Mucosa of rectum (tissue), 2 donors: ENCODE data around the gene GJB6.

Experiments used
- H3K27ac ChIP-seq, 2 donors: one replicate each; pipeline ENCODE4 v1.7.0; 2013; ENCODE audit warnings: inconsistent platforms in 2 of 2, low read depth in 2 of 2, low read length in 2 of 2
- H3K27me3 ChIP-seq, 2 donors: one replicate each; pipeline ENCODE4 v1.7.0; 2013; ENCODE audit warnings: low read length in 2 of 2; ENCODE audit not compliant: control insufficient read depth in 2 of 2, insufficient read depth in 2 of 2
- H3K36me3 ChIP-seq, 2 donors: one replicate each; pipeline ENCODE4 v1.7.0; 2013; ENCODE audit warnings: low read length in 2 of 2; ENCODE audit not compliant: control insufficient read depth in 2 of 2, insufficient read depth in 2 of 2
- H3K4me1 ChIP-seq, 2 donors: one replicate each; pipeline ENCODE4 v1.7.0; 2013; ENCODE audit warnings: low read length in 2 of 2, mild to moderate bottlenecking in 1 of 2; ENCODE audit not compliant: control insufficient read depth in 2 of 2, insufficient read depth in 2 of 2
- H3K4me3 ChIP-seq, 2 donors: one replicate each; pipeline ENCODE4 v1.7.0; 2013; ENCODE audit warnings: low read length in 2 of 2
- H3K9ac ChIP-seq, 2 donors: one replicate each; pipeline ENCODE4 v1.7.0; 2013; ENCODE audit warnings: low read length in 2 of 2, low read depth in 1 of 2, mild to moderate bottlenecking in 1 of 2
- H3K9me3 ChIP-seq, 2 donors: one replicate each; pipeline ENCODE4 v1.7.0; 2013; ENCODE audit warnings: low read length in 2 of 2; ENCODE audit not compliant: control insufficient read depth in 2 of 2
- donor health status: healthy.
- donor health status: Normal muscosa, but diverticular disease.

Gene GJB6

DNA sequence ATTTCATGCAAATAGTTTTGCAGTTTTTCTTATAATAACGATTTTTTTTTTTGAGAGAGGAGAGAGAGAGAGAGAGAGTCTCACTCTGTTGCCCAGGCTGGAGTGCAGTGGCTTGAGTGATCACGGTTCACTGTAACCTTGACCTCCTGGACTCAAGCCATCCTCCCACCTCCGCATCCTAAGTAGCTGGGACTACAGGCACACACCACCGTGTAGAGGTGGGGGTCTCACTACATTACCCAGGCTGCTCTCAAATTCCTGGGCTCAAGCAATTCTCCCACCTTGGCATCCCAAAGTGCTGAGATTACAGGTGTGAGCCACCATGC lies 26.8 kb upstream of the GJB6 start:
- Histone ChIP-seq H3K9me3 (no peaks in the 10 kb centered on the region), H3K27ac (no peak overlapping the region), H3K27me3 (no peaks in the 10 kb centered on the region), H3K4me3 (no peak overlapping the region), H3K9ac (no peak overlapping the region), H3K4me1 (no peaks in the 10 kb centered on the region), H3K36me3 (no peaks in the 10 kb centered on the region)

DNA sequence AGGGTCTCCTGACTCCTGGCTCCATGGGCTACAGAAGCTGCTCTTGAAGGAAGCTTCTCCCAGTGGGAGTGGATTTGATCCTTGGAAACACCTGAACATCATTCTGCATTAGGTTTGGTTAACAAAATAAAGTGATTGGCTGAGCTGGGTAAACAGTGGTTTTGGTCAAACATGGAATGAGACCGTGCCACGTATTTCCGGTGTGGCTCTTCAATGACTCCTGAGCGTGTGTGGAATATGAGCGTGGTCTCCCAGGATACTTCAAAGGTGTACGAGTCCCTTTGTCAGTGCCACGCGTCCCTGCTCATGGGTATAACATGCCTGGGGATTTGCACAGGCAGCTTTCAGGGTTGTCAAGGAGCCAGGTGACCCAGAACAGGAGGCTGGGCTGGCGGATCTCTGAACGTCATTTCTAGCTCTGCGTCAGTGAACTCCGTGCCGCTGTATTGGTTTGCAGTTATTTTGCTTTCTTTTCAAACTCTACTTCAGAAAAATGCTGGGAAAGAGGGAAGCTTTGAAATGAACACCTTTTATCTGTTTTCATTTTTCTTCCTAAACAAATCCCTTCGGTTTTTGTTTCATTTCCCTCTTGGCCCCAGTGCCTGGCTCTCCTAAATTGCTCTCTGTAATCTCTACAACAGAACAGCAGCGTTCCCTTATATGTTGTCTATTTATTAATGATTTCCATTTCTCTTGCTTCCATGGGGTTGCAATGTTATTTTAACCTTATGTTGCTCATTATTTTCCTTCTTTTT lies 26.3 kb upstream of the GJB6 start:
- no peak overlapping the region for H3K27ac ChIP-seq
- H3K36me3 ChIP-seq, result no peaks in the 10 kb centered on the region
- no peak overlapping the region for H3K4me3 ChIP-seq
- no peak overlapping the region for H3K9ac ChIP-seq
- H3K27me3 ChIP-seq, result no peaks in the 10 kb centered on the region
- no peaks in the 10 kb centered on the region for H3K4me1 ChIP-seq
- no peaks in the 10 kb centered on the region for H3K9me3 ChIP-seq

DNA sequence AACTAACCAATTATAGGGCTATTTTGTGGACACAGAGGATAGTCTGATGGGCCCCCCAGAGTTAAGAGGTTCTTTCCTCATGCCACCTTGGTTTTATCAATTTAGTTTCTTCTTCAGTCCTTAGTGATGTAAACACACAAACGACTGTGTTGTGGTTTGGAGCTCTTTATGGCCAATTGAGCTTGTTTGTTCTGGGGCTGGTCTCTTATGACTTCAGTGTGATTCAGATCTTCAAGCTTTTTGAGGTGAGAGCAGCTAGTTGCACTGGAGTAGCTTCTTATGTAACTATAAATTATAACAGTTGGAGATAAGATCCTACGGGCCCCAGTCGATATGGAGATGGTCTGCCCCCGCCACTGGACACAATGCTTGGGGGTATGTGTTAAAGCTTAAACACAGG lies 22.0 kb upstream of the GJB6 start:
- H3K9ac ChIP-seq, result no peak overlapping the region
- H3K27ac ChIP-seq, result no peak overlapping the region
- no peak overlapping the region for H3K4me3 ChIP-seq
- H3K36me3 ChIP-seq, result no peaks in the 10 kb centered on the region
- H3K9me3 ChIP-seq, result no peaks in the 10 kb centered on the region
- H3K4me1 ChIP-seq, result no peaks in the 10 kb centered on the region
- H3K27me3 ChIP-seq, result no peaks in the 10 kb centered on the region

DNA sequence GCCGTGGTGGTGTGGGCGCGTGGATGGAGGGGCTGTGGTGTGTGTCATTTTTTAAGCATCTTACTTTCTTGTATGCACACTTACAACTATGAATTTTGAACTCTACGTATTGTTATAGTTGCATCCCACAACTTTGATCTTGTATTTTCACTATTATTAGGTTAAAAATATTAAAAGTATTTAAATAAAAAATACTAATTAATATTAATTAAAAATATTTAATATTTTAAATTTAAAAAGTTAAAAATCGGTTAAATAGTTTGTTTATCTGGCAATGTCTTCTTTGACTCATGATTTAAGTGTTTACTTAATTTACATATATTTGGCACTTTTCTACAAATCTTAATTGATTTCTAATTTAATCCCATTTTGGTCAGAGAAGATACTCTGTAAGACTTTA lies 17.8 kb upstream of the GJB6 start:
- Histone ChIP-seq H3K9ac (no peak overlapping the region), H3K36me3 (no peaks in the 10 kb centered on the region), H3K27me3 (no peaks in the 10 kb centered on the region), H3K4me1 (no peaks in the 10 kb centered on the region), H3K9me3 (no peaks in the 10 kb centered on the region), H3K27ac (no peak overlapping the region), H3K4me3 (no peak overlapping the region)

DNA sequence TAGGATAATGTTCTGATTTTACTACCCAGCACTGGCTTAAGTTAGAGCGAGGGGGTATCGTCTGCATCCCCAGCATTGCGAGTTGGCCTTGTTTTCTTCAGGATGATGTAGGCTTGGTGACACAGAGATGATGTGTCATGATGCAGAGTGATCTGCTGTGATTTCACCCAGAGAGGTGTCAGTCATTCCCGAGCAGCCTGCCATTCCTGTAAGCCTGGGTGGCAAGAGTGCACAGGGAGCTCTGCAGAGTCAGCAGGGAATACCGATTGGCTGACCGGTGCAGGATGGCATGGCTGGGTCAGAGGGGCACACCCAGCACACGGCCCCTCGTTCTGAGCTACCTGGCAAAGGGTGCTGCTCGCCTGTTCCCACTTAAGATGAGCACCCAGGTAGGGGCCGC lies 15.8 kb upstream of the GJB6 start:
- Histone ChIP-seq H3K4me3 (no peak overlapping the region), H3K4me1 (no peaks in the 10 kb centered on the region), H3K27ac (no peak overlapping the region), H3K9me3 (no peaks in the 10 kb centered on the region), H3K27me3 (no peaks in the 10 kb centered on the region), H3K36me3 (no peaks in the 10 kb centered on the region), H3K9ac (no peak overlapping the region)

DNA sequence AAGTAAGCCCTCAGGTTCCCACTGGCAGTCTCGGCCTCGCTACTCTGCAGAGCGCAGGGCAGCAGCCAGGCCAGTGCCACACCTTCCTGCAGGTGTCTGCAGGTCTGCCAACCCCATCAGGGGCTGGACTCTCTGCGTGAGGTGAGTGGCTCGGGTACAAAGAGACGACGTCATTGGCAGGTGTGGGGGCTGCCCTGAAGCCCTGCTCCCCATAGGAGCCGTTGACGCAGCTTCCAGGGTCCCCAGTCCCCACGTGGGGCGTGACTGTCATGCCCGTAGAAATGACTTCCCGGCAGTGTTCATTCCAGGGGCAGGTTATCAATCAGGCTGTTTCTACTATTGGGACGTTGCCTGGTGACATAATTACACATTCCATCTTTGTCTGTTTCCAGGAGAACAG lies 15.3 kb upstream of the GJB6 start:
- H3K4me3 ChIP-seq, result no peak overlapping the region
- no peaks in the 10 kb centered on the region for H3K36me3 ChIP-seq
- H3K27me3 ChIP-seq, result no peaks in the 10 kb centered on the region
- no peak overlapping the region for H3K9ac ChIP-seq
- H3K4me1 ChIP-seq, result no peaks in the 10 kb centered on the region
- no peaks in the 10 kb centered on the region for H3K9me3 ChIP-seq
- H3K27ac ChIP-seq, result no peak overlapping the region

DNA sequence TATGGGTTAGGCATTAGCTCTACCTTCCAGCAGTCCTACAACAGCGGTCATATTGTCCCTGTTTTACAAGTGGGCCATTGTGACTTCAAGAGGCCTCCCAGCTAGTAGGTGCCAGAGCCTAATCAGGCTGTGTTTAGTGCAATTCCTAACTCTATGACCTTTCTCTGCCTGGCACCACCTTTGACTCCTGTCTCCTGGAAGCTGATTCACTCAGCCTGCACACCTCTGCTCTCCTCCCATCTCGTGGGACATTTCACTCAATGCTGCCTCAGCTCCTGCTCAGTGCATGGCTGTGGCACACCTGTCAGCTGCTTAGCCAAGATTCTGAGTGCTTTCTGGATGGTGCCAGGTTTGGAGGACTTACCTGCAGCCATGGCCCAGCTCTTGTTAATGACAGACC lies 9.5 kb upstream of the GJB6 start:
- no peaks in the 10 kb centered on the region for H3K4me1 ChIP-seq
- no peak overlapping the region for H3K27ac ChIP-seq
- H3K9me3 ChIP-seq, result no peaks in the 10 kb centered on the region
- H3K36me3 ChIP-seq, result no peaks in the 10 kb centered on the region
- H3K4me3 ChIP-seq, result no peak overlapping the region
- H3K27me3 ChIP-seq, result no peaks in the 10 kb centered on the region
- no peak overlapping the region for H3K9ac ChIP-seq

DNA sequence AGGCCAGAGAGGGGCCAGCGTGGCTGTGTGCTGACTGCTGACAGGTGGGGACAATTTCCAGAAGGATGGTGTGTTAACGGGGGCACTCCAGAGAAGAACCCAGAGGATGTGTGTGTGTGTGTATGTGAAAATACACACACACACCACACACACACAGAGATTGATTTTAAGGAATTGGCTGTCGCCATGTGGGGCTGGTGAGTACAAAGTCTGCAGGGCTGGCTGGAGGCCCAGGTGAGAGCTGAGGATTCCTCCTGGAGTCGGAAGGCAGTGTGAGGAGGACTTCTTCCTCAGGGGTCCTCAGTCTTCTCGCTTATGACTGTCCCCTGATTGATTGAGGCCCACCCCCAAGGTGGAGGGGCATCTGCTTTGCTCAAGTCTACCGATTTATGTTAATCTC lies 7.6 kb upstream of the GJB6 start:
- no peak overlapping the region for H3K4me3 ChIP-seq
- H3K27me3 ChIP-seq, result no peaks in the 10 kb centered on the region
- no peak overlapping the region for H3K9ac ChIP-seq
- no peaks in the 10 kb centered on the region for H3K4me1 ChIP-seq
- no peak overlapping the region for H3K27ac ChIP-seq
- H3K36me3 ChIP-seq, result no peaks in the 10 kb centered on the region
- H3K9me3 ChIP-seq, result no peaks in the 10 kb centered on the region

DNA sequence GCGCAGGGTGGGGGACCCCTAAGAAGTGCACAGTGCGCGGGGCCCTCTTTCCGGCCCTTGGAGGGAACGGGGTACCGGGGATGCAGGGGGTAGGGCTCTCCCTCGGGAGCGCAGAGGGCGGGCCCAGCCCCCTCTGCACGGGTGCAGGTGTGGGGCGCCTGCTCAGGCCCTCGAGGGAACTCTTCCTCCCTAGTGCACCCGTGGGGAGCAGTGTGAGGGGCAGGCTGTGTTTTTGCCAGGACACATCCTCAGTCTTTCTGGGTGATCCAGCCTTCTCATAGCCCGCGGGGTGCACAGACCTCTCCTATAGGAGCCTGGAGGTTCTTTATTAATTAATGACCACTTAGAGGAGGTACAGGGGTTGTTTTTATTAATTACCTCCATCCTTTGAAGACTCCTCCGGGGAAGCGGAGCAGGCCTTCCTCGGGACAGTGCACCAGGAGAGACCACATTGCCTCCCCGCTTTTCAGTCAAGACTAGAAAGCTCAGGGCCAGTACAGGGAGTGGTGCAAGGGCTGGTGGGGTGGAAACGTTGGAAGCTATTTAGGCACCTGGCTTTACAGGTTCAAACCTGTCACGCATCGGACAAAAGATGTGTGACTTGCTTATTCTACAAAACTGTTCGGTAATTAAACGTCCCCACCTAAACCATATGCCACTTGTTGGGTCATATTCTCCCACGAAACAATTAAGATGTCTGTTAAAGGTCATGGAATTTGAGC lies 598 bp upstream of the GJB6 start:
- Histone ChIP-seq H3K9ac (no peak overlapping the region), H3K27ac (no peak overlapping the region), H3K27me3 (peaks cover 17 to 20% of the 10 kb centered on the region in 2 donors), H3K4me1 (peaks cover 0 to 3% of the 10 kb centered on the region in 2 donors), H3K36me3 (no peaks in the 10 kb centered on the region), H3K9me3 (no peaks in the 10 kb centered on the region), H3K4me3 (no peak overlapping the region)

DNA sequence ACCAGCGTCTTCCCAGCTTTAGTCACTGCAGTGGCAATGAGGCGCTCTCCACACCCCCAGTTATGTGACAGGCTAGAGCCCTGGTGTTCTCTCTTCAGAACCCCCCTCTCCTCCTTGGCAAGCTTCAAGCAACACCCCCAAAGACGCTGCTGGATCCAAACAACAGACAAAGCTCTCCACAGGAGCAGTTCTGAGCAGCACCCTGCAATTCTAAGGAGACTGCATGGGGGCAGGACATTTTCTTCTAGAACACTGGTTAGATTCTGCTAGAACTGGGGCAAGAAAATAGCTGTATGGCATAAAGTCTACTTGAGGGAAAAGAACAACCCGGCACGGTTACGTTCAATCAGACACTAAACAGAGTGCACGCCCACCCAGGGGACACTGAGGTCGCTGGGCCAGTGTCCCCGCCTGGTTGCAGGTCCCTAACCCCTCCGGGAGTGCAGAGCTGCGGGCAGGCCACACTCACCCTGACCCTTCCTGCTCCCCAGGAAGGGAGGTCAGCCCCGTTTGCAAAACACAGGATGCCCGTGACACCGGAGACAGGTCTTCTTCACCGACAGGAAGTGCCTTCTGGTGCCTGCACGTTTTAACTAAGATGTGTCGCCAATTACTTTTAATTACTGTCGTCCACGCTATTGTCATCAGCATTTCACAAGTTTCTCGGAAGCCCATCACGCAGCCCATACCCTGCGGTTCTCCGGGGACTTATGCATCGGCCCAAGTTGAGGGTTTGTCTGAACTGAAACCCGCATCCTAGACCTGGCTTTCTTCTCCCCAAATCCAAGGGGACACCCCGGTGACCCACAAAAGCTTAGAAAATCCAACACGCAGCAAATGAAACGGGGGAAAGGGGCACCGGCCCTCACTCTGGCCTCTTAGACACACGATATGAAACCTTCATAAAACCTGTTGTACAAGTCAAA lies 943 bp downstream of the GJB6 start:
- Histone ChIP-seq H3K4me1 (peaks cover 0 to 3% of the 10 kb centered on the region in 2 donors), H3K4me3 (peak overlapping the region; percentile 22 to 48), H3K9me3 (no peaks in the 10 kb centered on the region), H3K27ac (no peak overlapping the region), H3K27me3 (peaks cover 17 to 20% of the 10 kb centered on the region in 2 donors), H3K9ac (no peak overlapping the region), H3K36me3 (no peaks in the 10 kb centered on the region)
